ENCODE results near the gene ERMN. TPM values are rescaled to one million over a fixed set of nuclear protein-coding genes. Genes with fewer than 3 reads are reported as not detected.
"Not testable (repeated sequence)": the region's sequence is repeated elsewhere in the genome, so short reads cannot be mapped to it uniquely, and the experiment has no call there.

ERMN gene
- total RNA-seq, 4 donors from 2014 or later: 0.38 to 5.0 (median 0.55) TPM

- Histone ChIP-seq H3K9me3 (peaks cover 0 to 7% (median 3%) of the 10 kb centered on the region in 4 donors), H3K27me3 (no peaks in the 10 kb centered on the region), H3K4me1 (no peaks in the 10 kb centered on the region), H3K4me3 (no peak overlapping the region), H3K27ac (no peak overlapping the region), H3K36me3 (no peaks in the 10 kb centered on the region)
- DNase-seq: no peak
- no peak for TF ChIP-seq POLR2A (IDR thresholded peaks at IDR 0.05)
- TF ChIP-seq CTCF (IDR thresholded peaks at IDR 0.05): no peak
These were observed 20.2 kb upstream of the ERMN start for GRCh38 chr2:157345647-157346389.

GRCh38 chr2:157341381-157341780, 15.8 kb upstream of the ERMN start:
- H3K27me3 ChIP-seq, H3K4me1 ChIP-seq, H3K9me3 ChIP-seq, H3K4me3 ChIP-seq, H3K36me3 ChIP-seq, H3K27ac ChIP-seq, DNase-seq: not testable (repeated sequence)

GRCh38 chr2:157339965-157340655, 14.5 kb upstream of the ERMN start:
- no peaks in the 10 kb centered on the region for H3K36me3 ChIP-seq
- DNase-seq: no peak
- H3K27me3 ChIP-seq: no peaks in the 10 kb centered on the region
- TF ChIP-seq POLR2A (IDR thresholded peaks at IDR 0.05): no peak
- no peak for TF ChIP-seq CTCF (IDR thresholded peaks at IDR 0.05)
- H3K27ac ChIP-seq: no peak overlapping the region
- peaks cover 0 to 6% (median 2%) of the 10 kb centered on the region in 4 donors for H3K9me3 ChIP-seq
- H3K4me1 ChIP-seq: no peaks in the 10 kb centered on the region
- no peak overlapping the region for H3K4me3 ChIP-seq

- Histone ChIP-seq H3K27me3 (no peaks in the 10 kb centered on the region), H3K27ac (no peak overlapping the region), H3K4me3 (no peak overlapping the region), H3K9me3 (peaks cover 0 to 2% (median 0%) of the 10 kb centered on the region in 4 donors), H3K4me1 (no peaks in the 10 kb centered on the region), H3K36me3 (no peaks in the 10 kb centered on the region)
- no peak for DNase-seq
- TF ChIP-seq POLR2A (IDR thresholded peaks at IDR 0.05): no peak
- no peak for TF ChIP-seq CTCF (IDR thresholded peaks at IDR 0.05)
These were observed 12.4 kb upstream of the ERMN start for GRCh38 chr2:157337978-157338377.

GRCh38 chr2:157336137-157337010, 10.8 kb upstream of the ERMN start:
- H3K36me3 ChIP-seq: no peaks in the 10 kb centered on the region
- H3K9me3 ChIP-seq: no peaks in the 10 kb centered on the region
- H3K27me3 ChIP-seq: no peaks in the 10 kb centered on the region
- H3K4me3 ChIP-seq: no peak overlapping the region
- peak; percentile 56 to 77 (median 69) for TF ChIP-seq CTCF (IDR thresholded peaks at IDR 0.05)
- TF ChIP-seq POLR2A (IDR thresholded peaks at IDR 0.05): no peak
- peak in 2 of 3 donors; percentile 64 to 75 for DNase-seq
- no peak overlapping the region for H3K27ac ChIP-seq
- no peaks in the 10 kb centered on the region for H3K4me1 ChIP-seq

Data from Peyer's patch (tissue), 4 donors.